SU-DHL-6 (cell line): ENCODE results near the gene RANBP9.

Source experiments
- H2AFZ ChIP-seq: fragments of 200-600 bp; sonication (generic); 2 replicates; pipeline ENCODE4 v1.6.1; 2014; ENCODE audit warnings: low read depth, mild to moderate bottlenecking, moderate library complexity, mixed read lengths, antibody characterized with exemption, low read length; ENCODE audit not compliant: severe bottlenecking
- H3F3A ChIP-seq: fragments of 200-600 bp; shearing (Covaris generic); 2 replicates; pipeline ENCODE4 v1.6.0; 2016; ENCODE audit warnings: antibody characterized with exemption, mild to moderate bottlenecking; ENCODE audit not compliant: insufficient read depth
- H3K27ac ChIP-seq: fragments of 200-600 bp; sonication (generic); 2 replicates; pipeline ENCODE4 v1.5.1; 2016; ENCODE audit warnings: low read depth, mild to moderate bottlenecking, low read length, moderate library complexity, mixed read lengths
- H3K27me3 ChIP-seq: fragments of 200-600 bp; sonication (generic), shearing (Covaris generic); 2 replicates; pipeline ENCODE4 v1.6.0; 2014; ENCODE audit warnings: mild to moderate bottlenecking, low read length
- H3K36me3 ChIP-seq: fragments of 200-600 bp; sonication (generic); 2 replicates; pipeline ENCODE4 v1.6.1; 2014; ENCODE audit warnings: mild to moderate bottlenecking, low read length, mixed read lengths
- H3K4me2 ChIP-seq: fragments of 300-600, 200-600 bp; shearing (Covaris generic), sonication (generic); 2 replicates; pipeline ENCODE4 v1.6.0; 2014; ENCODE audit warnings: low read length, low read depth, mild to moderate bottlenecking; ENCODE audit not compliant: poor library complexity, severe bottlenecking
- H3K4me3 ChIP-seq: fragments of 200-600 bp; sonication (generic); 2 replicates; pipeline ENCODE4 v1.5.1; 2014; ENCODE audit warnings: antibody characterized with exemption, low read length, mild to moderate bottlenecking, mixed read lengths; ENCODE audit not compliant: insufficient read depth, poor library complexity, severe bottlenecking
- H3K79me2 ChIP-seq: fragments of 200-600 bp; sonication (generic); 2 replicates; pipeline ENCODE4 v1.6.1; 2014; ENCODE audit warnings: mild to moderate bottlenecking, low read length, moderate library complexity; ENCODE audit not compliant: insufficient read depth
- H3K9ac ChIP-seq: fragments of 200-600 bp; sonication (generic); 2 replicates; pipeline ENCODE4 v1.7.0; 2014; ENCODE audit warnings: mild to moderate bottlenecking, low read length
- H3K9me2 ChIP-seq: fragments of 200-600 bp; sonication (generic); replicated peaks from 2 replicates; pipeline ENCODE4 v1.6.1; 2014; ENCODE audit warnings: low read length; ENCODE audit not compliant: insufficient read depth
- H3K9me3 ChIP-seq: fragments of 200-600 bp; sonication (generic); 2 replicates; pipeline ENCODE4 v1.6.1; 2014; ENCODE audit warnings: low read length, mixed read lengths; ENCODE audit not compliant: insufficient read depth
- H4K20me1 ChIP-seq: fragments of 200-600 bp; sonication (generic); 2 replicates; pipeline ENCODE4 v1.6.1; 2014; ENCODE audit warnings: low read depth, mild to moderate bottlenecking, antibody characterized with exemption, low read length, moderate library complexity, mixed read lengths
- CTCF ChIP-seq: fragments of 200-600 bp; sonication (generic); IDR thresholded peaks from one replicate; pipeline ENCODE4 v1.5.1; 2017; ENCODE audit warnings: antibody characterized with exemption, mild to moderate bottlenecking, low read length, moderate library complexity; ENCODE audit not compliant: insufficient read depth, poor library complexity, severe bottlenecking
- EZH2phosphoT487 ChIP-seq: fragments of 200-600 bp; sonication (generic), shearing (Covaris generic); conservative IDR thresholded peaks from 2 replicates; pipeline ENCODE4 v1.6.1; 2018; ENCODE audit warnings: mild to moderate bottlenecking, antibody characterized with exemption, low read length, moderate library complexity, mixed read lengths

Gene RANBP9

DNA sequence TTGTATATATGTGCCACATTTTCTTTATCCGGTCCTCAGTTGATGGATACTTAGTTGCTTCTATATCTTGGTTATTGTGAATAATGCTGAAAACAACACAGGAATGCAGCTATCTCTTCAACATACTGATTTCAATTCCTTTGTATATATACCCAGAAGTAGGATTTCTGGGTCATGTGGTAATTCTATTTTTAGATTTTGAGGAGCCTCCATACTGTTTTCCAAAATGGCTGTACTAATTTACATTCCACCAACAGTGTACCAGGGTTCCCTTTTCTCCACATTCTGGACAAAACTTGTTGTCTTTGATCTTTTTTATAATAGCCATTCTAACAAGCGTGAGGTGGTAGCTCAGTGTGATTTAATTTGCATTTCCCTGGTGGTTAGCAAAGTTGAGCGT lies 135.6 kb downstream of the RANBP9 start:
- no peak overlapping the region for H3K27ac ChIP-seq
- peaks cover 27% of the 10 kb centered on the region for H3F3A ChIP-seq
- H3K4me3 ChIP-seq = peak overlapping the region; percentile 64
- peak overlapping the region; percentile 70 for H3K4me2 ChIP-seq
- H3K27me3 ChIP-seq = no peaks in the 10 kb centered on the region
- H3K9me3 ChIP-seq = no peaks in the 10 kb centered on the region
- peaks cover 8% of the 10 kb centered on the region for H3K79me2 ChIP-seq
- TF ChIP-seq CTCF (no peak), EZH2phosphoT487 (no peak)
- no peak overlapping the region for H2AFZ ChIP-seq
- no peaks in the 10 kb centered on the region; the same call in 1 of the 2 replicates for H4K20me1 ChIP-seq
- H3K9me2 ChIP-seq = no peaks in the 10 kb centered on the region
- H3K36me3 ChIP-seq = no peaks in the 10 kb centered on the region
- 0 out of 2 replicates have a peak overlapping the region, but pooled peaks have one; percentile 9 for H3K9ac ChIP-seq

DNA sequence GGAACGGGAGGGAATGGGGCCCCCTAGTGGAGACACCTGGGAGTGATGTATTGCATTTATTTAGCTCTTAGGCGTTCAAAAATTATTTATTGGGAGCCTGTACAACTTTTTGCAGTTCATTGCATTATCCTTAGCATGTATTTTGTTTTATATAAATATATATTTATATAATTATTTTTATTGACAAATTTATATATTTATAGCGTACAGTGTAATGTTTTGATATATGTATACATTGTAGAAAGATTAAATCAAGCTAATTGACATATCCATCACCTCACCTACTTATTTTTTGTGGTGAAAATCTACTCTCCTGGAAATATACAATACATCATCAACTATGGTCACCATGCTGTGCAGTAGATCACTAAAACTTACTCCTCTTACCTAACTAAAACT lies 136.3 kb downstream of the RANBP9 start:
- H2AFZ ChIP-seq = peak overlapping the region; percentile 76

DNA sequence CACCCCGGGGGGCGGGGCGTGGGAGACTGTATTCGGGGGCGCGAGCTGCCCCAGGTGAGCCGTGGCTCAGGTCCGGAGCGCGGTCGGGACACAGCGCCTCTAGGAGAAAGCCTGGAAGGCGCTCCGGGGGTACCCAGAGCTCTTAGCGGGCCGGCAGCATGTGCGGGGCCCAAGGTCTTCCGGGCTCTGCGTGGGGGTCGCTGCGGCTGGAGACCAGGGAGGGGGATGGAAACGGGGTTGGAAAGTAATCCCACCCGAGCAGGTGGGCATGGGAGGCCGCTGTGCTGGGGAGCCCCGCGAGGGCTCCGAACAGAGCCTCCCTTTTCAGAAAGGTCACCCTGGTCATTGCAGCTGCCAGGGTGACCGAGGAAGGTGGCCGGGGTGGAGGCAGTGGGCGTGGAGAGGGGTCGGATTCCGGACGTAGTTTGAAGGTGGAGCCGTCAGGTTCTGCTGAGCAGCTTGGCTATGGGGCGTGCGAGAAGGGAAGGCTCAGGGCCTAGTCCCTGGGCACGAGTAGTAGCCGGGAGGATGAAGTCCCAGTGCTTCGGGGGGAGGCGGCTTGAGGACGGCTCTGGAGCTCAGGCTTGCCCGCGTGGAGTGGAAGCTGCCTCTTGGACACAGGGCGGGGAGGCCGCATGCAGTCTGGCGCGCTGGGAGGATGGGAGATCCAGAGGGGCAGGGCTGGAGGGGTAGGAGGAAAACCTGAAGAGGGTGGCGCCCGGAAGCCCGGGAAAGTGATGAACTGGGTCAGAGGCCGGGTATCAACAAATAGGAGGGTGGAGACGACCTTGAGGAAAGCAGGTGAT lies 136.9 kb downstream of the RANBP9 start, which contains the start of gene SIRT5:
Gene SIRT5 (plus strand): TSS at position 31 of the 806 bp plus-strand sequence. CDS start 9,510 bp downstream, outside the sequence.
- H3K9me3 ChIP-seq = no peaks in the 10 kb centered on the region
- peak within 1 kb of the TSS; percentile 64 for H3K4me3 ChIP-seq
- peak within 1 kb of the TSS; percentile 76 for H2AFZ ChIP-seq
- H3F3A ChIP-seq = peaks cover 27% of the 10 kb centered on the region
- no peaks in the 10 kb centered on the region for H3K9me2 ChIP-seq
- H3K36me3 ChIP-seq = no peaks in the 10 kb centered on the region
- no peaks in the 10 kb centered on the region for H3K27me3 ChIP-seq
- no peaks in the 10 kb centered on the region; the same call in 1 of the 2 replicates for H4K20me1 ChIP-seq
- H3K27ac ChIP-seq = peak within 1 kb of the TSS; percentile 84
- H3K9ac ChIP-seq = peak within 1 kb of the TSS; percentile 77
- peak within 1 kb of the TSS; percentile 82 for H3K4me2 ChIP-seq
- TF ChIP-seq EZH2phosphoT487 (no peak), CTCF (peak; percentile 100)
- H3K79me2 ChIP-seq = peaks cover 8% of the 10 kb centered on the region

More for the DNA sequence above, 136.3 kb downstream of the RANBP9 start:
- H3K9me3 ChIP-seq = no peaks in the 10 kb centered on the region
- no peaks in the 10 kb centered on the region for H3K36me3 ChIP-seq
- H3K9ac ChIP-seq = peak overlapping the region; percentile 77
- no peak for TF ChIP-seq CTCF
- no peak for TF ChIP-seq EZH2phosphoT487
- H3K79me2 ChIP-seq = peaks cover 8% of the 10 kb centered on the region
- H4K20me1 ChIP-seq = no peaks in the 10 kb centered on the region; the same call in 1 of the 2 replicates
- H3K4me3 ChIP-seq = peak overlapping the region; percentile 64
- peak overlapping the region; percentile 70 for H3K4me2 ChIP-seq
- H3K27ac ChIP-seq = peak overlapping the region; percentile 84
- H3K9me2 ChIP-seq = no peaks in the 10 kb centered on the region
- peaks cover 27% of the 10 kb centered on the region for H3F3A ChIP-seq
- no peaks in the 10 kb centered on the region for H3K27me3 ChIP-seq
